ENCODE measurements around the gene GPAT3.
"Not testable (repeated sequence)": the region's sequence is repeated elsewhere in the genome, so short reads cannot be mapped to it uniquely, and the experiment has no call there.

The GPAT3 gene

GRCh38 chr4:83535520-83536361 lies at the start of gene GPAT3:
TSS of gene GPAT3 (plus strand) at chr4:83536108. CDS start at chr4:83536623, 515 bp downstream.
- DNase-seq = peak; percentile 42

GRCh38 chr4:83486457-83487129 lies 49.3 kb upstream of the GPAT3 start:
- DNase-seq = peak; percentile 76

GRCh38 chr4:83489711-83490326 lies 46.1 kb upstream of the GPAT3 start:
- peak; percentile 77 for DNase-seq

GRCh38 chr4:83490876-83491450 lies 44.9 kb upstream of the GPAT3 start:
- DNase-seq = peak; percentile 69

- DNase-seq = peak; percentile 86
Observed at GRCh38 chr4:83496085-83496917, 39.6 kb upstream of the GPAT3 start.

- no peak for DNase-seq
Observed at GRCh38 chr4:83498187-83498586, 37.7 kb upstream of the GPAT3 start.

- DNase-seq = not testable (repeated sequence)
Observed at GRCh38 chr4:83501671-83502070, 34.2 kb upstream of the GPAT3 start.

- no peak for DNase-seq
Observed at GRCh38 chr4:83503974-83504373, 31.9 kb upstream of the GPAT3 start.

- DNase-seq = no peak
Observed at GRCh38 chr4:83504503-83504902, 31.4 kb upstream of the GPAT3 start.

GRCh38 chr4:83504996-83505395 lies 30.9 kb upstream of the GPAT3 start:
- DNase-seq = no peak

- DNase-seq = peak; percentile 81
Observed at GRCh38 chr4:83509156-83509585, 26.7 kb upstream of the GPAT3 start.

- no peak for DNase-seq
Observed at GRCh38 chr4:83510442-83510841, 25.5 kb upstream of the GPAT3 start.

GRCh38 chr4:83516042-83516772 lies 19.7 kb upstream of the GPAT3 start:
- no peak for DNase-seq

GRCh38 chr4:83522239-83522638 lies 13.7 kb upstream of the GPAT3 start:
- no peak for DNase-seq

- DNase-seq = no peak
Observed at GRCh38 chr4:83527671-83528070, 8.2 kb upstream of the GPAT3 start.

- no peak for DNase-seq
Observed at GRCh38 chr4:83536362-83537272, 709 bp downstream of the GPAT3 start.

GRCh38 chr4:83542225-83542624 lies 6.3 kb downstream of the GPAT3 start:
- DNase-seq = no peak

- DNase-seq = no peak
Observed at GRCh38 chr4:83546786-83547185, 10.9 kb downstream of the GPAT3 start.

GRCh38 chr4:83548151-83548905 lies 12.4 kb downstream of the GPAT3 start:
- peak; percentile 93 for DNase-seq

- DNase-seq = no peak
Observed at GRCh38 chr4:83552083-83552482, 16.2 kb downstream of the GPAT3 start.

Measured in hematopoietic multipotent progenitor cell treated with erythropoietin and hydrocortisone succinate and interleukin-3 and kit ligand, for 8 days (in vitro differentiated cells).